Stimulated activated naive CD8-positive, alpha-beta T cell treated with anti-CD3 and anti-CD28 coated beads, Interleukin-15, Interleukin-2, amounts not matched to agents 100 U/mL and 50 U/mL, for 24 hours (primary cell): ENCODE results near the gene LHX5.
"Not testable (repeated sequence)": the region's sequence is repeated elsewhere in the genome, so short reads cannot be mapped to it uniquely, and the experiment has no call there.

Source experiments
- ATAC-seq: fragments of 150-1000 bp; cut with Tn5 transposase; one replicate; pipeline ENCODE4 v1.10.0; 2021
- DNase-seq: peaks from one replicate; pipeline ENCODE4 v3.0.0; 2021

Gene LHX5

DNA sequence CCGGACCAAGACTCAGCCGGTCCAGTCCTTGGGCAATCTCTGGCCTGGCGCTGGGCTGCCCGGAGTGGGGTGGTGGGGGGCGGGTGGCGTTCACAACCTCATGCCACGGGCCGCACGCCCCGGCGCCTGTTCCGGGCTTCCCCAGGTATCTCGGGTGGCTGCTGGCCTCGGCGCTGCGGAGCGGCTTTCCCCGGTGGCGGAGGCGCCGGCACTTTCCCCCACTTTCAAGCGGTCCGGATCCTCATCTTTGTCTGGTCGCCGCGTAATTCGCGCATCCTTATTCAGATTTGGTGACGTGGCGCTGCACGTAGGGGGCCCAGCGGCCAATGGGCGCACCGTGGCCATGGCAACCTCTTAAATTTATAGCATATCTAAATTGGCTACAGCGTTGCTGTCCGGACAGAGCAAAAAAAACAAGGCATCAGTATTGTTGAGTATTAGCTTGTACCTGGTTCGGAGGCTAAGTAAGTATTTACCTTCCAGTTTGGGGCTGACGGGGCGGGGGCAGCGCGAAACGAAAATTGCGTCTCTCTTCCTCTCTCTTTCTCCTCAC, at the start of gene LHX5:
TSS of gene LHX5 (minus strand) at position 253 of the 553 bp plus-strand sequence. CDS start 373 bp downstream, outside the sequence.
- no peak for ATAC-seq
- no peak for DNase-seq

DNA sequence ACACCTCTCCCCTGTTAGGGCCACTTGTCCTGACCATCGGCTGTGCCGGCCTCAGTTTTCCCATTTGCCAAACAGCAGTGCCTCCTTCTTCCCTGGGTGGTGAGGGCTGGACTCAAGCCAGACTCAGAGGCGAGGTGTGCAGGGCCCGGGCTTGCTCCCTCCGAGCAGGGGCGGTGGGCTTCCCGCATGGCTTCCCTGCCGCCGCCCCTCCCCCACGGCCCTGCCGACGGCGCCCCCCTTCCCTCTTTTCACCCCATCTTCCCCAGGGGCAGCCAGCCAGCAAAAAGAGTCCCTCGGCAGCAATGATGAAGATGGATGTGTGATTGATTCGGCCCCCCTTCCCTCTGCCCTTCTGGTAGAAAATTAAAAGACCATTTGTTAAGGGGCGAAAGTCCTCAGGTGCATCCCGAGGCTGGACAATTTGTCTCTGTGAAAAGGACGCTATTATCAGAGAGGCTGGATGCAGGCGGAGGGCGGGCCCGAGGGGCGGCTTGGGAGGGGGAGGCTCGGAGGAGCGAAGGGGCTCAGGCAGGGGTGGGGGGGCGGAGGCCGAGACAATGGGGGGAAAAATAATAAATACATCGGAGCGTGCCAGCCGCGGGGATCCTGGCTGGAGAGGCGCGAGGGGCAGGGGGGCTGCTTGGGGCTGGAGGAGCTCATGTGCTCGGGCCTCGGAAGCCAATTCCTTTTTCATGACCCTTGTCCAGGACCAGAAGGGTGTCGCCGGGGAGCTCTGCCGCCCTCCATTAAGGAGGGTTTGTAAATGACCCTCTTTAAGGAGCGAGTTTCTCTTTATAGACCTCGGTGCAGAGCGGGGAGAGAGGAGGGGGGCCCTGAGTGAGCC, 48.0 kb upstream of the LHX5 start:
- no peak for DNase-seq
- ATAC-seq = no peak

DNA sequence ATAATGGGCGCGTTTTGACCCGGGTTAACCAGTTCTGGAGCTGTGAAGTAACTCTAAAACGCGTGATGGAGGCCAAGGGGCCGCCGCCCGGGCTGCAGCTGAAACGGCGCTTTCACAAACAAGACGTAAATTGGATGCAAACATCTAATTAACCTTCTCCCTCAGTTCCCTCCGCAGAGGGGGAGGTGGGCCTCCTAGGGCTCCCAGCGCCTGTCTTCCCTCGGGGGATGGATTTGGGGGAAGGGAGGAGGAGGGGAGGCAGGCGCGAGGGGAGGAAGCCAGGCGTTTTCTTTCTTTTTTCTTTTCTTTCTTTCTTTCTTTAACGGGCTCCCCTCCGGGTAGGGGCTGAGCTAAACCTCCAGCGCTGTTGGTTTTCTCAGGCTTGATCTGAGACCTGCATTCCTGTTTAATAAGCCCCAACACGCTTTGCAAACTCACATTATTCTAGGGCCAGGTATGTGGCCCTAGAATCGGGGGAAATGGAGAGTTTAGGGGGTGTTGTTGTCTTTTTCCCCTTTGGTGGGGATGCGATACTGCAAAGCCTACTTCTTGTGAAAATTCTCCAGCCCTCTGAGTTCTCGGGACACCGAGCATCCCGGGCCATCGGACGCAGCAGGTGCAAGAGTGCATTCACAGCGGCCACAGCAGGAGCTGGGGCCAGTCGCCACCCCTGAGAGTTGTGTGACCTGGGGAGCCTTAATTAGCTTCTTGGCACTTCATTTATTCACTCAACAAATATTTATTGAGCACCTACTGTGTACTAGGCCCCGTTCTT, 43.6 kb upstream of the LHX5 start:
- no peak for DNase-seq
- ATAC-seq = no peak

DNA sequence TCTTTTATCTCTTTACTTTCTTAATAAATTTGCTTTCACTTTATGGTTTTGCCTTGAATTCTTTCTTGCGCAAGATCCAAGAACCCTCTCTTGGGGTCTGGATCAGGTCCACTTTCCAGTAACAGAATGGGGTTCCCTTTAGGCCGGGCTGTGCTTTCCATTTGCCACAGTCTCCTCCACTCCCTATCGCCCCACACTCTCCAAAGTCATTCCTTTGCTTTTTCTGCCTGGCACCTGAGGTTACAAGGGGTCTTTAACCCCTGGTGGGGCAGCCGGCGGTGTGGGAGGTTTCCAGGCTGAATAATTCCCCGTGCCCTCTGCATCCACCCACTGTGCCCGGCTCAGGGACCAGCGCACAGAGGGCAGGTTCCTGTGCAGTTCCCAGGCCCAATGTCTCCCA, 42.9 kb upstream of the LHX5 start:
- no peak for ATAC-seq
- no peak for DNase-seq

GRCh38 chr12:113512568-113512967, 40.9 kb upstream of the LHX5 start:
- DNase-seq (no peak), ATAC-seq (no peak)

- no peak for ATAC-seq
- no peak for DNase-seq
Observed at GRCh38 chr12:113506867-113507266, 35.2 kb upstream of the LHX5 start.

DNA sequence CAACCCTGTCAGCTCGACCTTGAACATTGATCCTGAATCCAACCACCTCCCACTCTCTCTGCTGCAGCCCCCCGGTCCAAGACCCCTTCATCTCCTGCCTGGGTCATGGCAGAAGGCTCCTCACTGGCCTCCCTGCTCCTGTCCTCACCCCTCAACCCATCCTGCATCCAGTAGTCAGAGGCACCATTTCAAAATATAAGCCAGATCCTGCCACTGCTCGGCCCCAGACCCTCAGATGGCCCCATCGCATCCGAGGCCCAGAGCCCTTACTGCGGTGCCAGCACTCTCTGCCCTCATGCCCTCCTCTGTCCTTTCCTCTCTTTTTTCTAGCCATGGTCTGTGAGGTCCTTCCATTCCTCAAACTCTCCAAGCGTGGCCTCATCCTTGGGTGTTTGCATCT, 34.3 kb upstream of the LHX5 start:
- DNase-seq = no peak

DNA sequence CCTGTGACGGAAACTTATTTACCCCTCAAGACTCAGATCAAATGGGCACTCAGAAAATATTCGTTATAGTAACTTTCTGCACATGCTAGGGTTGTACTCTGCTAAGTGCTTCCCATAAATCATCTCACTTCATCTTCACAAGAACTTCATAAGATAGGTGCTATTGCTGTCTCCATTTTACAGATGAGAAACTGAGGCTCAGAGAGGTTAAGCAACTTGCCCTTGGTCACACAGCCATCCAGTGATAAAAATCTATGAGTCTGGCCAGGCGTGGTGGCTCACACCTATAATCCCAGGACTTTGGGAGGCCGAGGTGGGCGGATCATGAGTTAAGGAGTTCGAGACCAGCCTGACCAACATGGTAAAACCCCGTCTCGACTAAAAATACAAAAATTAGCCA, 33.2 kb upstream of the LHX5 start:
- no peak for DNase-seq
- ATAC-seq = no peak

More for the DNA sequence above, 34.3 kb upstream of the LHX5 start:
- no peak for ATAC-seq

DNA sequence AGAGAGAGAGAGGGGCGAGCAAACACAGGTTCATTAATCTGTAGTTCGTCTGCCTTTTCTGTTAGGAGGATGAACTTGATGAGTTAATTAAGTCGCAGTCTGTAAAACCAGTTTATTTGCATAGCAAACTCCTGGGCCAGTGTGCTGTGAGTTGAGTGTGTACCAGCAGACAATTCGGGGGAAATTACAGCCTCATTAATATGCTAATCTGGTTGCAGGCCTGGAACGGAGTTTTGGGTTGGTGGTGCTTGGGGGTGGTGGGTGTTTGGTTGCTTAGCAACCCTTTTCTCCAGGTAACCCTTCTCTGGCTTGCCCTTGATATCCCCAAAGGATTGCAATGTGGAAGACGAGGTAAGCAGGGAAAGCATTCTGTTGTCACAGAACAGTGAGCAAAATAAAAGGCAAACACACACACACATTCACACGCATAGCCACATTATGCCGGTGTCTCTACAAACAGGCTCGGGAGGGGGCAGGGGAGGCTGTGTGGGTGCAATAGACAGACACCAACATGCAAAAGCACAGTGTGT, 29.2 kb upstream of the LHX5 start:
- ATAC-seq (no peak), DNase-seq (no peak)

- no peak for ATAC-seq
- no peak for DNase-seq
Observed at GRCh38 chr12:113500306-113500675, 28.6 kb upstream of the LHX5 start.

DNA sequence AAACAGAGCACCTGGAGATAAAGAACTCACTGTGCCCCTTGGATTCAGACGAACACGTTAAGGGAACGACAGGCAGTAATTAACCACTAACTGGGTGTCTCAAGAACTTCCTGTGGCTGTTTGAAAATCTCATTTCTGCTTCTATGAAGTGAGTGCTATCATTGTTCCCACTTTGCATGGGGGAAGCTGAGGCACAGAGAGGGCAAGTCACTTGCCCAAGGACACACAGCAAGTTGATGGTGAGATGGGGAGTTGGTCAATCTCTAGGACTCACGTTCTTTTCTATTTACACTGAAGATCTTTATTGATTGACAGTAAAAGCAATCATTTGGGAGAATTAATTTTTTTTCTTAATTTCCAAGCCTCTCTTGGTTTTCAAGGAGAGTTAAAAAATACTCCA, 26.8 kb upstream of the LHX5 start:
- ATAC-seq (no peak), DNase-seq (no peak)

GRCh38 chr12:113497693-113498092, 26.0 kb upstream of the LHX5 start:
- DNase-seq (no peak), ATAC-seq (no peak)

DNA sequence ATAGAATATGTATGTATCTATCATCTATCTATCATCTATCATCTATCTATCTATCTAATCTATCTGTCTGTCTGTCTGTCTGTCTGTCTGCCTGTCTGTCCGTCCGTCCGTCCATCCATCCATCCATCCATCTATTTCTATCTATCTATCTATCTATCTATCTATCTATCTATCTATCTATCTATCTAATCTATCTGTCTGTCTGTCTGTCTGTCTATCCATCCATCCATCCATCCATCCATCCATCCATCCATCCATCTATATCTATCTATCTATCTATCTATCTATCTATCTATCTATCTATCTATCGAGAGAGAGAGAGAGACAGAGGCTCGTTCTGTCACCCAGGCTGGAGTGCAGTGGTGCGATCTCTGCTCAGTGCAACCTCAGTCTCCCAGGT, 24.3 kb upstream of the LHX5 start:
- not testable (repeated sequence) for ATAC-seq, DNase-seq

- ATAC-seq = no peak
- no peak for DNase-seq
Observed at GRCh38 chr12:113488322-113488721, 16.7 kb upstream of the LHX5 start.

- no peak for DNase-seq
- ATAC-seq = no peak
Observed at GRCh38 chr12:113486722-113487121, 15.1 kb upstream of the LHX5 start.

- no peak for DNase-seq
- ATAC-seq = no peak
Observed at GRCh38 chr12:113485330-113485729, 13.7 kb upstream of the LHX5 start.

DNA sequence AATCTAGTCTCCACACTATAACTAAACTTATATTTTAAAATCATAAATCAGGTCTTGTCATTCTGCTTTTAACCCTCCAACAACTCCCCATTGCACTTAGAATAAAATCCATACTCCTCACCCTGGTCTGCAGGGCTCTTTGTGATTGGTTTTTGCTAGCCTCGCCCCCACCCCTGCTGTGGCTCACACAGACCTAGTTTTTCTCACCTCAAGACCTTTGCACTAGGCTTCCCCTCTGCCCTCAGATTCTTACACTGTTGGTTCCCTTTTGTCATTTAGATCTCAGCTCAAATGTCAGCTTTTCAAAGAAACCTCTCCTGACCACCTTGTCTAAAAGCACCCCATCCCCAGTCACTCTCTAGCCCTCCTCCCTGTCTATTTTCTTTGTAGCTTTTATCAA, 10.7 kb upstream of the LHX5 start:
- DNase-seq = no peak
- no peak for ATAC-seq

DNA sequence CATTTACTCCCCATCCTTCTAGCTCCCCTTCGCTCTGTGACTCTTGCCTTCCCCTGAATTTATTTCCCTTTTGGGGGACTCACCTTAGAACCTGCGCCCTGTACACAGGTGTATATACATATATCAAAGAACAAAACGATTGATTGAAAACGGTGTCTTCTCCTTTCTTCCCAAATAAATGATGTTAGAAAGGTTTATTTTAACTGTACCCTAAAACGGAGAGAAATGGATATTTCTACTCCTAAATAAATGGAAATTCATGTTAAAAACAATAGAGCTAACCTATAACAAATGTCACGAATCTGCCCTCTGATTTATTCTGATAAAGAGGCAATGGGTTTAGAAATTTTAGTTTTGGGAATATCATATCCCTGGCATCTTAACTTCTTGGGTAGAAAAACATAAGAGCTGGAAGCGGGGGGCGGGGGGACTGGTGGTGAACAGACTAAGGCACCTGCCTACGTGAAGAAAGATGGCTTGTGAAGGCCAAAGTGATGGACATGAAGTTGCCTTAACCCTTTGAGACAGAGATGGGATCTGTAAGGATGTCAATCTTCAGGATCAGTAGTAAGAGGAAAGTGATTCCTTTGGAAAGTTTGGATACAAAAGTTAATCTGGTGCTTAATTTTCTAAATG, 8.8 kb upstream of the LHX5 start:
- ATAC-seq = no peak
- DNase-seq = no peak

GRCh38 chr12:113479590-113480335, 8.1 kb upstream of the LHX5 start:
- DNase-seq = peak; percentile 55

GRCh38 chr12:113479216-113479589, 7.5 kb upstream of the LHX5 start:
- ATAC-seq (no peak), DNase-seq (no peak)

More at GRCh38 chr12:113479590-113480335, 8.1 kb upstream of the LHX5 start:
- ATAC-seq = no peak

GRCh38 chr12:113478351-113479011, 6.8 kb upstream of the LHX5 start:
- DNase-seq = no peak
- ATAC-seq = no peak
